MM.1S (cell line): ENCODE data around the gene RPUSD1.

Experiments used
- DNase-seq: peaks from one replicate; pipeline ENCODE4 v3.0.0-alpha.2; 2015
- H2AFZ ChIP-seq: fragments of 300-600 bp; sonication (generic); 2 replicates; pipeline ENCODE4 v1.6.0; 2016; ENCODE audit warnings: antibody characterized with exemption, low read length
- H3F3A ChIP-seq: fragments of 300-600 bp; sonication (generic); 2 replicates; pipeline ENCODE4 v1.6.1; 2016; ENCODE audit warnings: mild to moderate bottlenecking, antibody characterized with exemption, low read length, moderate library complexity, mixed read lengths; ENCODE audit not compliant: insufficient read depth
- H3K27ac ChIP-seq: fragments of 300-600 bp; sonication (generic); 2 replicates; pipeline ENCODE4 v1.5.1; 2016; ENCODE audit warnings: mild to moderate bottlenecking, low read length
- H3K27me3 ChIP-seq: fragments of 300-600 bp; sonication (generic); replicated peaks from 2 replicates; pipeline ENCODE4 v1.6.0; 2016; ENCODE audit warnings: low read length; ENCODE audit not compliant: insufficient read depth
- H3K36me3 ChIP-seq: fragments of 300-600 bp; sonication (generic); replicated peaks from 2 replicates; pipeline ENCODE4 v1.6.1; 2016; ENCODE audit warnings: mild to moderate bottlenecking, low read length, mixed read lengths; ENCODE audit not compliant: insufficient read depth
- H3K4me1 ChIP-seq: fragments of 300-600 bp; sonication (generic); 2 replicates; pipeline ENCODE4 v1.6.1; 2016; ENCODE audit warnings: low read length, mixed read lengths
- H3K4me2 ChIP-seq: fragments of 300-600 bp; sonication (generic); 2 replicates; pipeline ENCODE4 v1.6.0; 2016; ENCODE audit warnings: low read depth, low read length
- H3K4me3 ChIP-seq: fragments of 300-600 bp; sonication (generic); 2 replicates; pipeline ENCODE4 v1.5.1; 2016; ENCODE audit warnings: low read length, mixed read lengths
- H3K79me2 ChIP-seq: fragments of 300-600 bp; sonication (generic); 2 replicates; pipeline ENCODE4 v1.6.1; 2016; ENCODE audit warnings: mixed run types, low read length, mixed read lengths
- H3K9ac ChIP-seq: fragments of 300-600 bp; sonication (generic); 2 replicates; pipeline ENCODE4 v1.6.1; 2016; ENCODE audit warnings: low read length, mixed read lengths
- H3K9me2 ChIP-seq: fragments of 300-600 bp; sonication (generic); replicated peaks from 2 replicates; pipeline ENCODE4 v1.6.1; 2016; ENCODE audit warnings: mild to moderate bottlenecking, low read length, mixed read lengths; ENCODE audit not compliant: insufficient read depth
- H3K9me3 ChIP-seq: fragments of 300-600 bp; sonication (generic); replicated peaks from 2 replicates; pipeline ENCODE4 v1.6.1; 2016; ENCODE audit warnings: mild to moderate bottlenecking, low read length, mixed read lengths; ENCODE audit not compliant: insufficient read depth
- H4K20me1 ChIP-seq: fragments of 300-600 bp; sonication (generic); 2 replicates; pipeline ENCODE4 v1.6.1; 2016; ENCODE audit warnings: mild to moderate bottlenecking, low read length, moderate library complexity, mixed read lengths; ENCODE audit not compliant: insufficient read depth
- EZH2 ChIP-seq: fragments of 300-600 bp; sonication (generic); optimal IDR thresholded peaks from 2 replicates; pipeline ENCODE3; 2017; ENCODE audit warnings: low read depth, mild to moderate bottlenecking, antibody characterized with exemption, low read length, mixed read lengths
- EZH2phosphoT487 ChIP-seq: fragments of 300-600 bp; sonication (generic); IDR thresholded peaks from 2 replicates; pipeline ENCODE4 v1.6.1; 2018; ENCODE audit warnings: antibody characterized with exemption, low read length
- TF ChIP-seq, protein P1 (sequence below): fragments of 300-600 bp; sonication (generic); IDR thresholded peaks from 2 replicates; pipeline ENCODE4 v1.5.1; 2016; ENCODE audit warnings: antibody characterized with exemption, low read length, mixed read lengths

Gene RPUSD1

DNA sequence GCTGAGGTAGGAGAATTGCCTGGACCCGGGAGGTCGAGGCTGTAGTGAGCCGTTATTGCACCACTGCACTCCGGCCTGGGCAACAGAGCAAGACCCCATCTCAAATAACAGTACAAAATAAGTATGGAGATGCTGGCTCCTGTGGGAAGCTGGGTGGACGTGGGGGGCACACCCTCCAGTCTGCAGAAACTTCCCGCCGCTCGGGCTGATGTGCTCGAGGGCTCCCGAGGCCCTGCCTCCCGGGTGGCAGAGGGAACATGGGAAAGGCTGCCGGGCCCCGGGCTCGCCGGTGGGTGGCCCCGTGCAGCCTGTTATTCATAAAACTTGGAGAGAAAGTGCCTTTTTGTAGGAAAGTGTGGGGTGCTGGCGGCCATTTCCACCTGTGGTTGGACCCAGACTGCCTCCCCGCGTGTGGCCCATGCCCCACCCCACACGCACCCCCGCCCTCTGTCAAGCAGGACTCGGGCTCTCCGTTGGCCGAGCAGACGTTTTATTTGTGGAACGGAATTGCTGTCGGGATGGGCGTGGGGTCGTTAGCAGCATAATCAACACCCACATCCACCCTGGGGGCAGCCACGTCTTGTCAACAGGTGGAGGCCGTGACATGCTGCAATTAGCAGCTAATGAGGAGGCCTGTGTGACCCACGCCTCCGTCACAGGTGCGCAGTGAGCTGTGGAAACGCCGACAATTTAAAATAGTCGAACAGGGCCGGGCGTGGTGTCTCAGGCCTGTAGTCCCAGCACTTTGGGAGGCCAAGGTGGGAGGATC, 40.0 kb downstream of the RPUSD1 start:
- TF ChIP-seq, protein P1, sequence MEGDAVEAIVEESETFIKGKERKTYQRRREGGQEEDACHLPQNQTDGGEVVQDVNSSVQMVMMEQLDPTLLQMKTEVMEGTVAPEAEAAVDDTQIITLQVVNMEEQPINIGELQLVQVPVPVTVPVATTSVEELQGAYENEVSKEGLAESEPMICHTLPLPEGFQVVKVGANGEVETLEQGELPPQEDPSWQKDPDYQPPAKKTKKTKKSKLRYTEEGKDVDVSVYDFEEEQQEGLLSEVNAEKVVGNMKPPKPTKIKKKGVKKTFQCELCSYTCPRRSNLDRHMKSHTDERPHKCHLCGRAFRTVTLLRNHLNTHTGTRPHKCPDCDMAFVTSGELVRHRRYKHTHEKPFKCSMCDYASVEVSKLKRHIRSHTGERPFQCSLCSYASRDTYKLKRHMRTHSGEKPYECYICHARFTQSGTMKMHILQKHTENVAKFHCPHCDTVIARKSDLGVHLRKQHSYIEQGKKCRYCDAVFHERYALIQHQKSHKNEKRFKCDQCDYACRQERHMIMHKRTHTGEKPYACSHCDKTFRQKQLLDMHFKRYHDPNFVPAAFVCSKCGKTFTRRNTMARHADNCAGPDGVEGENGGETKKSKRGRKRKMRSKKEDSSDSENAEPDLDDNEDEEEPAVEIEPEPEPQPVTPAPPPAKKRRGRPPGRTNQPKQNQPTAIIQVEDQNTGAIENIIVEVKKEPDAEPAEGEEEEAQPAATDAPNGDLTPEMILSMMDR = no peak
- no peak for TF ChIP-seq EZH2phosphoT487
- TF ChIP-seq EZH2 = no peak

DNA sequence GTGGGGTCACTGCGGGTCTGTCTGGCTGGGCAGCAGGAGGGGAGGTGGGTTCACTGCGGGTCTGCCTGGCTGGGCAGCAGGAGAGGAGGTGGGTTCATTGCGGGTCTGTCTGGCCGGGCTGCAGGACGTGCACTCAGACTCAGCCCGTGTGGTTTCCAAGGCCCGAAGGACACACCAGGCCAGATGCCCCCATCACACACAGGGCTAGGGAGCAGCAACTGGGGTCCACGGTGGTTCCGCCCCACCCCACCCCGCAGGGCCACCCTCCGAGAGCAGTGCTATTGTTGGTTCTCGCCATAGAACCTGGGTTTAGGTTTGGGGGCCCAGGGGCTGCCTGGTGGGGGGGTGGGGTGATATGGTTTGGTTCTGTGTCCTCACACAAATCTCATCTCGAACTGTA, 41.5 kb downstream of the RPUSD1 start:
- no peak for TF ChIP-seq EZH2phosphoT487
- no peak for TF ChIP-seq EZH2
- TF ChIP-seq, protein P1 = no peak
- H3K27ac ChIP-seq = no peak overlapping the region
- no peaks in the 10 kb centered on the region for H3K79me2 ChIP-seq
- H3K4me1 ChIP-seq = no peaks in the 10 kb centered on the region
- H3K27me3 ChIP-seq = peaks cover 72% of the 10 kb centered on the region
- H3K9me2 ChIP-seq = no peaks in the 10 kb centered on the region
- no peaks in the 10 kb centered on the region for H3F3A ChIP-seq
- no peaks in the 10 kb centered on the region for H4K20me1 ChIP-seq
- DNase-seq = no peak
- no peaks in the 10 kb centered on the region for H3K36me3 ChIP-seq
- H3K9ac ChIP-seq = no peak overlapping the region
- H3K4me2 ChIP-seq = no peak overlapping the region
- H3K9me3 ChIP-seq = no peaks in the 10 kb centered on the region
- H2AFZ ChIP-seq = no peak overlapping the region
- no peak overlapping the region for H3K4me3 ChIP-seq

More for the DNA sequence above, 40.0 kb downstream of the RPUSD1 start:
- Histone ChIP-seq H3K9ac (no peak overlapping the region), H3K27ac (no peak overlapping the region), H4K20me1 (no peaks in the 10 kb centered on the region), H3K9me2 (no peaks in the 10 kb centered on the region), H3K4me1 (no peaks in the 10 kb centered on the region), H3K9me3 (no peaks in the 10 kb centered on the region), H3K36me3 (no peaks in the 10 kb centered on the region), H3F3A (no peaks in the 10 kb centered on the region), H2AFZ (no peak overlapping the region), H3K27me3 (peaks cover 80% of the 10 kb centered on the region), H3K79me2 (no peaks in the 10 kb centered on the region), H3K4me3 (no peak overlapping the region), H3K4me2 (no peak overlapping the region)
- DNase-seq = no peak

DNA sequence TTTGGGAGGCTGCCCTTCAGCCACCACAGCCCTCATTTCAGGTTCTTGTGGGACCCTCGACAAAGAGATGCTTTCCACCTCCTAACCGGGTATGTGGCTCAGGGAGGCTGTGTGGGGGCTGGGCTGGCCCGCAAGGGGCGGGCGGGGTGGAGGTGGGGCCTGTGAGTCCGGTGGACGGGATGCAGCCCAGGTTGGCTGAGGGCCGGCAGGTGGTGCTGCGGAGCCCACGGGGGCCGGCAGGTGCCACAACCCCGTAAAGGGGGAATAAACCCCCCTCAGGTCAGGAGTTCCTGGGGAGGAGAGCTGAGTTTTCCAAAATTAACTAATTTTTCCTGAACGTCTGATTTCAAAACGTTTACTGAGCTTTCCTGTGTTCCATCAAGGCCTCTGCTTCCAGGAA, 42.4 kb downstream of the RPUSD1 start:
- Histone ChIP-seq H3K9ac (no peak overlapping the region), H3K27ac (no peak overlapping the region), H3K9me2 (no peaks in the 10 kb centered on the region), H3K36me3 (no peaks in the 10 kb centered on the region), H2AFZ (no peak overlapping the region), H3K79me2 (no peaks in the 10 kb centered on the region), H3K4me2 (no peak overlapping the region), H3K4me3 (no peak overlapping the region), H3K27me3 (peaks cover 63% of the 10 kb centered on the region), H3K4me1 (no peaks in the 10 kb centered on the region), H3K9me3 (no peaks in the 10 kb centered on the region), H4K20me1 (no peaks in the 10 kb centered on the region), H3F3A (no peaks in the 10 kb centered on the region)
- peak; percentile 48 for DNase-seq
- TF ChIP-seq EZH2 = no peak
- TF ChIP-seq, protein P1 = peak; percentile 60
- TF ChIP-seq EZH2phosphoT487 = no peak
